Epithelial cell of esophagus (primary cell): ENCODE data around the gene FRAS1.

Experiments
- DNase-seq: peaks from one replicate; pipeline ENCODE4 v3.0.0; 2010; ENCODE audit warnings: low read depth
- H3K4me3 ChIP-seq: 2 replicates; pipeline ENCODE4 v1.5.1; 2011; ENCODE audit warnings: mild to moderate bottlenecking, low read length, control low read depth
- TF ChIP-seq, protein P1 (sequence below): IDR thresholded peaks from 2 replicates; pipeline ENCODE4 v1.5.1; 2011; ENCODE audit warnings: low read depth, mild to moderate bottlenecking, low read length, control low read depth, inconsistent platforms; ENCODE audit not compliant: insufficient read depth; ENCODE audit errors: missing control alignments

FRAS1 gene

DNA sequence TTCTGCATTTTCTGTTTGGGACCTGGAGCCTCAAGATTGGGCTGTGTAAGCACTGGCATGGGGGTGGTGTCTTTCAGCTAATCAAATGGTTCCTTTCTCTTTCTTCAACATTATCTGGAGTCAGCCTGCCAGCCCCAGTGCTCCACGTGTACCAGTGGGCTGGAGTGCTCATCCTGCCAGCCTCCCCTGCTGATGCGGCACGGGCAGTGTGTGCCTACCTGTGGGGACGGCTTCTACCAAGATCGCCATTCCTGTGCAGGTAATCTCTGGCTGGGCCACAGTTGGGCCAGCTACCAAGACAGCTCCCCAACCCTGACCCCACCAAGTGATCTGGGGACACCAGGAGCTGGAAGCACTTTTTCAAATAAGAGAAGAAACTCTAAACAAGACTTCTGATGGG lies 229.2 kb downstream of the FRAS1 start:
- TF ChIP-seq, protein P1, sequence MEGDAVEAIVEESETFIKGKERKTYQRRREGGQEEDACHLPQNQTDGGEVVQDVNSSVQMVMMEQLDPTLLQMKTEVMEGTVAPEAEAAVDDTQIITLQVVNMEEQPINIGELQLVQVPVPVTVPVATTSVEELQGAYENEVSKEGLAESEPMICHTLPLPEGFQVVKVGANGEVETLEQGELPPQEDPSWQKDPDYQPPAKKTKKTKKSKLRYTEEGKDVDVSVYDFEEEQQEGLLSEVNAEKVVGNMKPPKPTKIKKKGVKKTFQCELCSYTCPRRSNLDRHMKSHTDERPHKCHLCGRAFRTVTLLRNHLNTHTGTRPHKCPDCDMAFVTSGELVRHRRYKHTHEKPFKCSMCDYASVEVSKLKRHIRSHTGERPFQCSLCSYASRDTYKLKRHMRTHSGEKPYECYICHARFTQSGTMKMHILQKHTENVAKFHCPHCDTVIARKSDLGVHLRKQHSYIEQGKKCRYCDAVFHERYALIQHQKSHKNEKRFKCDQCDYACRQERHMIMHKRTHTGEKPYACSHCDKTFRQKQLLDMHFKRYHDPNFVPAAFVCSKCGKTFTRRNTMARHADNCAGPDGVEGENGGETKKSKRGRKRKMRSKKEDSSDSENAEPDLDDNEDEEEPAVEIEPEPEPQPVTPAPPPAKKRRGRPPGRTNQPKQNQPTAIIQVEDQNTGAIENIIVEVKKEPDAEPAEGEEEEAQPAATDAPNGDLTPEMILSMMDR, result no peak
- no peak for DNase-seq
- H3K4me3 ChIP-seq, result no peak overlapping the region

DNA sequence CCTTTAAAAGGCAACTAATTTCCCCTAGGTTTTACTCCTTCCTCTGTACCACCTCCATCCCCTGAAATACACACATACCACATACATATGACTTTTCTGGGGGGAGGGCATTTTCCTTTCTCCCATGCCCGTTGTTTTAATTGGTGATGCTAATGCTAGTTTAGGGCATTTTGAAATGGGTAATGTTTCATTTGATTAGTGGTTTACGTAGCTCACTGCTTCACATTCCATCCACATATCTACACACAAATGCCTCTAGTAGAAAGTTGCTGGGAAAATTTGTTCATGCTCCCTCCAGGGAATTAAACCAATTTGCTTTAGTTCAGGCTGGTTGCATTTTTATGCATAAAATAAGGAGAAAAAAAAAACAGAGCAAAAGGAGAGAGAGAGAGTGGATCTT lies 231.2 kb downstream of the FRAS1 start:
- no peak for DNase-seq
- TF ChIP-seq, protein P1, result no peak
- no peak overlapping the region for H3K4me3 ChIP-seq

DNA sequence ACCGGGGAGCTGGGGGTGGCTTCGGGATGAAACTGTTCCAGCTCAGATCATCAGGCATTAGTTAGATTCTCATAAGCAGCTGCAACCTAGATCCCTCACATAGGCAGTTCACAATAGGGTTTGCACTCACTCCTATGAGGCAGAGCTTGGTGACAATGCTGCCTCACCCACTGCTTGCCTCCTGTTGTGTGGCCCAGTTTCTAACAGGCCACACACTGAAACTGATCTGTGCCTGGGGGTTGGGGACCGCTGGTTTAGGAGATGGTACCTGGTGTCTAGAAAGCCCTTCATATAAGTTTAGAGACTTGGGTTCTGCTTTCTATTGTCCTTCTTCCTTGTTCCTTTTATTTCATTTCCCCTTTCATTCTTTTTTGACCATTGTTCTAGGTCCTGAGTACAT lies 234.2 kb downstream of the FRAS1 start:
- TF ChIP-seq, protein P1, result no peak
- H3K4me3 ChIP-seq, result no peak overlapping the region
- DNase-seq, result no peak

DNA sequence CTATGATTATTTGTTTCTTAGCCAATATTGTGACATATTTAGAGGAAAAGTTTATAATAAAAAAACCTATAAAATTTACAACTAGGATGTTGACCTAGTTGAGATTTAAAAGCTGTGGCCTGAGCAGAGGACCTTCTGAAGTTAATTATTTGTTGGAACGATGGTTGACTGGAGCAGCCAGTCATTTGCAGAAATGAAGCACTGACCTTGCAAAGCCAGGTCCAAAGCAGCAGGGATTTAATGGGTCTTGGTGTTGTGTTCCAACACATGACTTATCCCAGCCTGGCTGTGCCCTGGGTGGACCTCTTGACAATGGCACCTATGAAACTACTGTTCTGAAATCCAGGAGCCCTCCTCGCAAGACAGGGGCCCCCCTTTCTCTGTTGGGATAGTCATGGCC lies 235.2 kb downstream of the FRAS1 start:
- no peak for DNase-seq
- TF ChIP-seq, protein P1, result no peak
- H3K4me3 ChIP-seq, result no peak overlapping the region

DNA sequence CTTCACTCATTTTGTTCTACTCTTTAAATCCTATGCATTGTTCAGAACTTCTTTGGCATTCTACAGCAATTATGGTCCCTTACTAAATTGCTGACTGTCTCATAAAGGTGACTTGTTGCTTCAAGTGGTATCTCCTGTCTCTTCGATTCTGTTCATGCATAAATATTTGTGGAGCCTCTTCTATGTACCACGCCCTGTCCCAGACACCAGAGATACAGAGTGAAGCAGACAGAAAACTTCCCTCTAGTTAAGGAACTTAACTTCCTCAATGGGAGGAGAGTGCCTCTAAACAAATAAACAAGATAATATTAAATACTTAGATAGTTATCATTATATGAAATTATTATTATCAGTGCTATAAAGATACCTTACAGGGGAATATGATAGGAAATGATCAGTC lies 235.7 kb downstream of the FRAS1 start:
- no peak overlapping the region for H3K4me3 ChIP-seq
- no peak for DNase-seq
- TF ChIP-seq, protein P1, result no peak

DNA sequence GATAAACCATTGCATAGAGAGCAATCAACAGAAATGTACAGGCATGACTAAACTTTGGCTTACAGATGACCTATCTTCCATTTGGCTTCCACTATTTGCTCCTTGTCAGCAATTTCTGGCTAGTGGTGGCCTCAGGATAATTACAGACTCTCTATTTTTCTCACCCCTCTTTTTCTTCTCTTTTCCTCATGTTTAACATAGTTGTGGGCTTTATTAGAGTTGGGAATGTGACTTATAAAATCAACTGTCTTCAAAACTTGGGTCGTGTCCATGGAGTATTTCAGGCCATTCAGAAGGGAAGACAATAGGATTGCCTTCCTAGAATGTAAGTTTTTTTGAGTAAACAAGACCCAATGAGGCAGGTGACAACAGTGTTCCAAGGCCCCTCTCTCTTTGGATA lies 236.2 kb downstream of the FRAS1 start:
- TF ChIP-seq, protein P1, result no peak
- no peak for DNase-seq
- no peak overlapping the region for H3K4me3 ChIP-seq

DNA sequence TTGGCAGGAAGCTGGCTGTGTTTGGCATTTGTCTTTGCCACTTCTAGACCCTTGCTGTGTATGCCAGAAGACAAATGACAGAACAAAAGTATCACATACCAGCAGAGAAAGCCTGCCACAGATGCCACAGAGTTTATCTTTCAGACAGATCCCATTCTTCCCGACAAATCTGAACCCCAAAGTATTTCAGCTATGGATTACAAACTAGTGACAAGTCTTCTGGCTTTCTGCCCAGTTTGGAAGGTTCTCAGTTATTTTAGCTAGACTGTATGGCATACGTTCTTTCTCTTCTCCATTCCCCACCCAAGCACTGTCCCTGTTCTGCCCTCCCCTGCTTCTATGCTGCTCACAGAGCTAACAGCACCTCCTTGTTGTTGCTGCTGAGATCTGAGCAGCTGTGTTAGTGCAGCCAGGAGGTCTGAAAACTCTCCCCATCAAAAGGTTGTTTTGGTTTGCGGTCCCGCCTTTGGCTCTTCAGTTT lies 236.7 kb downstream of the FRAS1 start:
- no peak overlapping the region for H3K4me3 ChIP-seq
- DNase-seq, result peak; percentile 57
- TF ChIP-seq, protein P1, result no peak
